GM18498 (cell line): Measurements from ENCODE around the gene LRRC46.

Experiments
- ATAC-seq: cut with Tn5 transposase; IDR thresholded peaks from one replicate; pipeline ENCODE4 v1.9.1; 2021; ENCODE audit warnings: mild to moderate bottlenecking, moderate library complexity; ENCODE audit not compliant: unreplicated experiment

LRRC46 gene

DNA sequence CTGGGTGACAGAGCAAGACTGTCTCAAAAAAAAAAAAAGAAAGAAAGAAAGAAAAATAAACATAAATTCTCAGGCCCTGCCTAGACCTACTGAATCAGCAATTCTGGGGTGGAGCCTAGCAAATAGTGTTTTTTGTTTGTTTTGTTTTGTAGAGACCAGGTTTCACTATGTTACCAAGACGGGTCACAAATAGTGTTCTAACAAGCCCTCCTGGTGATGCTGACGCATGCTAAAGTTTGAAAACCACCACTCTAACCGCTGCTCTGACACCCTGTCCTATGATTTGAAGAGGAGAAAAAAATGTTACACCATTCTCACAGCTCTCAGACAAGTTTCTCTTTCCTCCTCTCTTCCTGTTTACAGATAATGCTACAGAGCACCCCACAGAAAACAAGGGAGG is 1.6 kb upstream of the LRRC46 start:
- no peak for ATAC-seq

DNA sequence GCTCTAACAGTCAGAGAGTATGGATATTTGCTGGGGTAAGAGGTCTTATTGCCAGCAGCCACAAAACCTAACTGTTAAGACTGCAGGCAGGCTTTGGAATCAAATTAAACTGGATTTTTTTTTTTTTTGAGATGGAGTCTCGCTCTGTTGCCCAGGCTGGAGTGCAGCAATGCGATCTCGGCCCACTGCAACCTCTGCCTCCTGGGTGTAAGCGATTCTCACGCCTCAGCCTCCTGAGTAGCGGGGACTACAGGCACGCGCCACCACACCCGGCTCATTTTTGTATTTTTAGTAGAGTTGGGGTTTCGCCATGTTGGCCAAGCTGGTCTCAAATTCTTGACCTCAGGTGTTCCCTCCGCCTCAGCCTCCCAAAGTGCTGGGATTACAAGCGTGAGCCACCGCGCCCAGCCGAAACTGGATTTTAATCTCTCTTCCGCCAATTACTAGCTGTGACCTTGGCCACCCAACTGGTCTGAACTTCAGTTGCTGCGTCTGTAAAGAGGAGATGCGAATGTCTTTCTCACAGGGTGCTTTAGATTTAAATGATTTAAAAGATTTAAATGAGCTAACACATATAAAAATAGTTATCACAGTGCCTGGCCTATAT is 971 bp upstream of the LRRC46 start:
- ATAC-seq: no peak

DNA sequence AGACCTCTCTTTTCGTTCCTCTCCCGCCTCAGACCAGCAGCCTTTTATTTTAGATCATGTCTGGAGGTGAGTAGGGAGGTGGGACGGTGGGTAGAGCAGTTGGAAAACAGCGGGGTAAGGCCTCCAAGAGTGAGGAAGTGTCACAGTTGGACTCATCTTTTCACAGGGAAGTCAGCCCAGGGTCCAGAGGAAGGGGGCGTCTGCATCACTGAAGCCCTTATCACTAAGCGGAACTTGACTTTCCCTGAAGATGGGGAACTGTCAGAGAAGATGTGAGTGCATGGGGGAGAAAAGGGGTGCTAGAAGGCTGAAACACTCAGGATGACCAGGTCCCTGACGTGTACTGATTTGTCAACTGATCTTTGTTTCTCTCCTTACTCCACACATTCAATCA is 461 bp downstream of the LRRC46 start:
- ATAC-seq: no peak

DNA sequence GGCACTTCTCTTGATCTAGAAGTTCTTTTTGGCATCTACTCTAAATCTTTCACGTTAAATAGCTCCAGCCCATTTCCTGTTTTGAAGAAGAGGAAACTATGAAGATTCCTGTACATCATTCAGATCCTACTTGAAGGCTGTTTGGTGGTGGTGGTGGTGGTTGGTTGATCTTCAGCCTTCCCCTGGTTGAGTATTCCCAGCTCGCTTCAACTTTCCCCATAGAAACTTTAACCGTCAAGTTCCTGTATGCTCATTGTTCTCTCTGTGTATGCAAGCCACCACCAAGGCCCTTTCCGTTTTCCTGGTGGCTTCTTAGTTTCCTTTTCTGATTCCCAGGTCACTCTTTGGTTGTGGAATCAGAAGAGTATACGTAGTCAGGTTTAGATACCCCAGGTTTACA is 3.3 kb downstream of the LRRC46 start:
- ATAC-seq: no peak

DNA sequence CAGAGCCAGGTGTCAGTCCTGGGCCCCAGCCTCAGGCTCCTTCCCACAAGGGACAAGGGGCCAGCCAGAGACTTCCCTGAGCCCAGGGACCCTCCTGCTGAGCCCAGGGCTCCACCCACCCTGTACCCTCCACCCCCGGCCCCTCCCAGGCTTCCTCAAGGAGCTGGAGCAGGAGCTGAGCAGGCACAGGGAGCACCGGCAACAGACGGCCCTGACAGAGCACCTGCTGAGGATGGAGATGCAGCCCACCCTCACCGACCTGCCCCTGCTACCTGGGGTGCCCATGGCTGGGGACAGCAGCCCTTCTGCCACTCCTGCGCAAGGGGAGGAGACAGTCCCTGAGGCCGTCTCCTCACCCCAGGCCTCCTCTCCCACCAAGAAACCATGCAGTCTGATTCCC is 5.1 kb downstream of the LRRC46 start:
- no peak for ATAC-seq

DNA sequence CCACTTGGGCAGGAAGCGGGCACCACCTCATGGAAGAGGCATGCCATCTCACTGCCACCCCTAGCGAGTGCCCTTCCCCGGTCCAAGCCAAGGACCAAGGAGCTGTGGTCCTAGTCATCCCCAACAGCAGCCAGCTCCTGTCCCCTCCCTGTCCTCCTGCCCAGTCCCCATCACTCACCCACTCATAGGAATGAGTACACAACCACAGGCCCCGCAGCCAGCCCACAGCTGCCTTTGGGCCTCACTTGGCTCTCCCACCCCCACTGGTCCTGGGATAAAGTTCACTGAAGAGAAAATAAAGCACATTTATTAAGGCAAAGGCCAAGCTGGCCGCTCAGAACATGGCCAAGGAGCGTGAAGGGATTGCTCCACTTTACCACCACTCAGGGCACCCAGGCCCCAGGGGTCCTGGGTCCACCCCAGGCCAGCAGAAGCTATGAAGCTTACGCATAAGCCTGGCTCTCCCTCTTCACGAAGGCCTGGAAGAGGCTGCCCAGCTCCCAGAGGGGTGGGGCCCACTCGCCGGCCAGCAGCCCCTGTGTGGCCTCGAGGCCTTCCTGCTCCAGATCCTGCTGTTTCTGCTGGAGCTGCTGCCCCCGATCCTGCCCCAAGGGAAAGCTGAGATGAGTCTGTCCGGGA is 6.0 kb downstream of the LRRC46 start:
- ATAC-seq: no peak

DNA sequence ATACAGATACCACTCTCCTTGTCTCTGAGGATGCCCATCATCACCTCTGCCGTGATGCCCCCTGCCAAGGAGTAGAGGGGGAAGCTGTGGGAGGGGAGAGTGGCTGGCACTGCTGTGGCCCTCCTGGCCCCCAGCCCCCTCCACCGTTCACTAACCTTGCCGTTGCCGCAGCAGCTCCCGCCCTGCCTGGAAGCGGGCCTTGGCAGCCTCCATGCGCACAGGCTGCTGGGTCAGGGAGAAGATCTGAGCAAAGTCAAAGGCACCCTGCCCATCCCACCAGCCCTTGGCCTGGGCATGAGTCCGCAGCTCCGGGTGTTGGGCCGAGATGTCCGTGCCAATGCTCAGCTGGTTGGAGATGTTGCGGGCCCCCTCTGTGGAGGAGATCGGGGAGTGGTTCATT is 7.2 kb downstream of the LRRC46 start:
- ATAC-seq: no peak

DNA sequence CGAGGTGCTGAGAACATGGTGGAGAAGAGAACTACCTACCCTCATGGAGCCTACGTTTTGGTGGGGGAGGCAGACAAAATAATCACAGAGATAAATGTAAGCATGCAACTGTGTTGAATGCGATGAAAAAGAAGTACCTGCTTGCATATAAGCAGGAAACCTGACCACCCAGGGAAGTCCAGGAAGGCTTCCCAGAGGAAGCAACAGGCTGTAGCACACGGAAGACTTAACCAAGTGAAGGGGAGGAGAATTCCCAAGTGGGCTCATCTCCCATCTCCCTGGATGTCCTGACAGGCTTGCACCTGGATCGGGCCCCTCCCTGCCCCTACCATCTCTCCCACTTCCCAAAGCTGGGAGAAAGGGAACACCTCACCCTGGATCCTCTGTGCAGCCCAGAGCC is 7.6 kb downstream of the LRRC46 start:
- ATAC-seq: no peak

DNA sequence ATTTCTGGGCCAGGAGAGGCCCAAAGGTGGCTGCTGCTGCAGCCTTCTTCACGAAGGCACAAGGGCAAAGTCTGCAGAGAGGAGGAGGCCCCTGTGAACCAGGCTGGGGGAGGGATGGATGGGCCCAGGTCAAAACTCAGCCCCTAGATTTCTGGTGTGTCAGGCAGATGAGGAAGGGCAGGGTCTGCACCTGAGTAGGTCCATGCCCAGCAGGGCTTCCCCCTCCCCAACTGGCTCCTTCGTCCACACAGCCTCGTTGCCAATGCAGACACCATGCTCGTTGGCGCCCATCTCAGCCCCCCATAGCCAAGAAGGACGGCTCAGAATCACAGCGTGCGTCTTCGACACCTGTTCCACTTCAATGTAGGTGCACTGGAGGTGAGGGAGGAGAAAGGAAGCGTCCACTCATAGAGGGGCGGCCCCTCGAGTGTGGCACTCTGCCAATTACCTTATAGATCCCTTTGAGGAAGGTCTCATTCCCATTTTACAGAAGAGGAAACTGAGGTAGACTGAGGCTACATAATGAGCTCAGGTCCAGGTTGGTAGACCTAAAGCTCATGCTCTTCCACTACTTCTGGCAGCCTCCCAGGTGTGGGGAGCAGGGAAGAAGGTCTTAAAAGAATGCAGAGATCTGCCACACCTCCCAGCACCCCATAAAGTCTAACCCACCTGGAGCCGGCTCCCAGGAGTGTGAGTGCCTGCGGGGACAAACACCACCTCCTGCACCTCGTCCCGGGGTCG is 8.7 kb downstream of the LRRC46 start:
- ATAC-seq: no peak

DNA sequence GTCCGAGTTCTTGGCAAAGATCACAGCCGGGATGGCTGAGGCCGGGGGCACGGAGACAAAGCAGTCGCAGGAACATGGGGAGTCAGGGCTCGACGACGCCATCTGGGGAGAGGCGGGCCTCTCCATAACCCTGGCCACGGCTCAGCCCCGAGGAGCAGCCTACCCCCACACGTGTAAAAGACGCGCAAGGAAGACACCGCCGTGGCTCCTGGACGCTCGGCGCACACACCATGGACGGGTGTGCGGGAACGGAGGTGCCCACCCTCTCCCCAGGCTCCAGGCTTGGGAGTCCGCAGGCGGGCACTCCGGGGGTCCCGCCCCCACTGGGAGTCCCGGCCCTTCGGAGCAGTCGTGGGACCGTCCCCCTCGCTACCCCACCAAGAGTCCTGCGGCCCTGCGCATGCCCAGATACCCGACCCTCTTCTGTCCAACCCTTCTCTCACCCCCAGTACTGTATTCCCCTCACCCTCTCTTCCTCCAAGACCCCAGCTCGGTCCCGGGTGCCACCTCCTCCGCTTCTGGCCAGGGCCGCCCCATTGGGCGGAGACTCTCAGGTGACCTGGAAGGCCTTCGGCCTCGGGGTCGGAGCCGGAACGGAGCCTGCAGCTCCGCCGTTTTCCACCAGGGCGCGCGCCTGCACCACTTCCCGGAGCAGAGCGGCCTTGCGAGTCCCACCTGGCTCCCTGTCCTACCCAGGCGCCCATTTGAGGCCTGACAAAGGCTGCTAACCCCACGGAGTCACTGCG is 9.4 kb downstream of the LRRC46 start, which contains the start of gene SCRN2:
Gene SCRN2, minus strand, starts transcription at position 532 of the 746 bp plus-strand sequence. Its CDS starts 430 bp downstream, at position 102.
- peak; percentile 76 for ATAC-seq

DNA sequence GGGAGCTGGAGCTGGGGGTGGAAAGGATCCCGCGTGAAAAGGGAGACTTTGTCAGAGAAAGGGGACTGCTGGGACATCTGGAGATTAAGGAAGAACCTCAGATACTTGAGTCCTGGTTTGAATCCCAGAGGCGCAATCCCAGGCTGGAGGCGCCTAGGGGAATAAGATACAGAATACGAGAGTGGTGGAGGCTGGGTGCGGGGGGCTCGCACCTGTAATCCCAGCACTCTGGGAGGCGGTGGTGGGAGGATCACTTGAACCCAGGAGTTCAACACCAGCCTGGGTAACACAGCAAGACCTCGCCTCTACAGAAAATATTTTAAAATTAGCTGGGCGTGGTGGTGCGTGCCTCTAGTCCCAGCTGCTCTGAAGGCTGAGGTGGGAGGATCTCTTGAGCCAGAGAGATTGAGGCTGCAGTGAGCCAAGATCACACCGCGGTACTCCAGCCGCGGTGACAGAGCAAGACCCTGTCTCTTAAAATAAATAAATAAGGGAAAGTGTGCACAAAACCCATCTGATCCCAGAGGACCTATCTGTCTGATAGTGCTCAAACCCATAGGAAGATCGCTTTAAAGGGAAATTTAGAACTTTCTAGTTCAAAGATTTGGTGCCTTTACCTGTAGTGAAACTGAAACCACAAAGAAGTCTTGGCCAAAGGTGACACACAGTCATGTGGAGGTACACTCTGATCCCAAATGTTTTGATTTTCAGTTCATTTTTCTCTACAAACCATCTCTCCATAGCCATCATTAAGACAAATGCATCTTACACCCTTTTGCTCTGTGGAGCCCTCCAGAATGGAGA is 10.2 kb downstream of the LRRC46 start:
- no peak for ATAC-seq

DNA sequence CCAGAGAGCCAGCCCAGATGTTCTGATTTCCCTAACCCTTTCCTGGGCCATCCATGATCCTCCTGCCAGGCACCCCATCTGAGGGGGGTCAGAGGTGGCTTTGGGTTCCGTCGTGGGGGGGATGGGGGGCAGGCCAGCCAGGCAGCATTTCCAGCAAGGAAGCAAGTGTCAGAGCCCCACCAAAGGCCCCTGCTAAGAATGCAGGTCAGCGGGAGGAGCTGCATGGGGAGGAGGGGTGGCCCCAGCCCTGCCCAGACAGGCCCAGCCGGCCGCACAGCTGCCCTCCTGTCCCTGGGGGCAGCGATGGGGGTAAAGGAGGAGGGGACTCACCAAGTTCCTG is 11.9 kb downstream of the LRRC46 start:
- ATAC-seq: no peak

DNA sequence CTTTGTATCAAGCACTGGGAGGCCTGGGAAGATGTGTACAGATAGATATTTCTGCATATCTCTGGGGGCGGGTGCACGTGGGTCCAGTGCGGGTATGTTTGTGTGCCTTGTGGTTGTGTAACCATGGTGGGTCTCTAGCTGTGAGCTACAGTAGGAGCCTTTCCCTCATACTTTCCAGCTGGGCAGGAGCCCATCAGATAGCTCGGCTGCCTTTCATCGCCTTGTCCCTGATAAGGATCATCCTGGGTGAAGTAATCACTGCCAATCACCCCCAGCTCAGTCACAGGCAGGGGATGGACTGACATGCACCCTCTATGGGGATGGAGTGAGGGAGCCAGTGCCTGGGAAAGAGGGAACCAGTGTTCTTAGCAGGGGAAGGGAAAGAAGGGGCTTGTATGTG is 12.8 kb downstream of the LRRC46 start:
- ATAC-seq: no peak

DNA sequence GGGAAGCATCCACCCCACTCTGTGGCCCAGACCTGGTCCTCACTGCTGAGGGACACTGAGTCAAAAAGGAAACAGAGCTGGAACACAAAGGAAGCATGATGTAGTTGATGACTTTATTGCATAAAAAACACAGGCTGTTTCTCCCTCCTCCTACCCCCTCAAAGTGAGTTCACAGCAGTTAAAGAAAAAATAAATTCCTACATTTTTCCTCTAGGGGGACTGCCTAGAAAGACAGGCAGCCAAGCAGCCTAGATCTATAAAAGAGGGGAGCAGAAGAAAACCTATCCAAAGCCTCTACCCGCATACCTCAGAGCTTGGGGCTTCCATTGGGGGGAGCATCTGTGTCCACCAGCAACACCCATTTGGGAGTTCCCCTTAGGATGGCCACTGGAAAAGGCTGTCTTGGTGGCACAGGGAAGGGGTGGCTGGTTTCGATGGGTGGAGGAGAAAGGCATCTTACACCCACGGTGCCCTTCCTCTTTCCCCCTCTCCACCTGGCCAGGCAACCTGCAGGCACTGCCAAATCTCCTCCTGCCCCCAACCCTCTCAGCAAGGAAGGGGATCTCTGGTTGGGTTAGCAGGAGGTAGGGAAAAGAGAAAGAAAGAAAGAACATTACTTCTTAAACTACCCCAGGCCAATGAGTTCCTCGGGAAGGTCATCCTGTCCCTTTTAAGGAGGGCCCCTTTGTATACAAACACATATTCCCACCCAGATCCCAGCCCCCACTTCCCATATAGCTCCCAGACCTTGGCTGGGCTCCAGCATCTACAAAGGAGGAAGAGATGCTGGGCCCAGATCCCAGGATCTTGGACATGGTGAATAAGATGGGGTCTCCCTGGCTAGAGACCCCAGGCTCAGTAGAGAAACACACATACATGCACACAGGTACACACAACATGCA is 13.6 kb downstream of the LRRC46 start:
- no peak for ATAC-seq

DNA sequence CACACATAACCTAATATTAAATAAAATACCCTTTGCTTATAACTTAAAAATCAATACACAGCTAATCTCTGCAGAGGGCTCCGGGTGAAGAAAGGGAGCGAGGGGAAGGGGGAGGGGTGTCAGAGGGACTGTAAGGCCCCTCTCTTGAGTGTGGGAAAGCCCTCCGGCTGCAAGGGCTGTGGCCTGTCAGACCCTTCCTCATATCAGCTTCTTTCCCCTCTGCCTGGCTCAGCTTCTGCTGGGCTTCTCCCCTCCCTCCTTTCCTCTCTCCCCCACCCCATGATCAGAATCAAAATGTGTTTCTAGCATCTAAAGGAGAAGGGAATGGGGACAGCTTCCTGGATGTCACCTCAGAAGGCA is 14.2 kb downstream of the LRRC46 start:
- no peak for ATAC-seq

DNA sequence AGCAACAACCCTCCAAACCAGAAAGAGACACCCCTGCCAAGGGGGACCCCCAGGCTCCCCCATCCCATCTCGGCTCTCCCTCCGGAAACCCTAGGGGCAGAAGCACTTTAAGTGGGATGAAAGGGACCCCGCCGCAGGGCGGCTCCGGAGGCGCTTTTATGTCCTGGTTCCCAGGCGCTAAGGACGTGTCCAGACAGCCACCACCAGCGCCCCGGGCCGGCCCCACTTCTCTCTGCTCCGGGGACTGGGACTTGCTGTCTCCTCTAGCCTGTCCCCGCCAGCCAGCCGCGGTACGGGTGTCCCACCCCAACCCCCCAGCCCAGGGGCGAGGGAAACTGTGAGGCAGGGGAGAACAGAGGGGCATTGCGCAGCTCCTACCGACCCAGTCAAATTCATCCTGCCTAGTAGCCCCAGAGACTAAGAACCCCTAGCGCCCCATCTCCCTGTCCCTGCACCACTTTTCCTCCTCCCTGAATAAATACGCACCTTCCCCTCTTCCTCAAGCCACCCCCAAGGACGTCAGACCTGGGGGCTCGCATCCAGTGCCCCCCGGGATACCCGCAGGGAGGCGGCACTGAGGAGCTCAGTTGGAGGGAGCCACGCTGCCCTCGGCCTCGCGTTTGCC is 15.4 kb downstream of the LRRC46 start:
- ATAC-seq: no peak

DNA sequence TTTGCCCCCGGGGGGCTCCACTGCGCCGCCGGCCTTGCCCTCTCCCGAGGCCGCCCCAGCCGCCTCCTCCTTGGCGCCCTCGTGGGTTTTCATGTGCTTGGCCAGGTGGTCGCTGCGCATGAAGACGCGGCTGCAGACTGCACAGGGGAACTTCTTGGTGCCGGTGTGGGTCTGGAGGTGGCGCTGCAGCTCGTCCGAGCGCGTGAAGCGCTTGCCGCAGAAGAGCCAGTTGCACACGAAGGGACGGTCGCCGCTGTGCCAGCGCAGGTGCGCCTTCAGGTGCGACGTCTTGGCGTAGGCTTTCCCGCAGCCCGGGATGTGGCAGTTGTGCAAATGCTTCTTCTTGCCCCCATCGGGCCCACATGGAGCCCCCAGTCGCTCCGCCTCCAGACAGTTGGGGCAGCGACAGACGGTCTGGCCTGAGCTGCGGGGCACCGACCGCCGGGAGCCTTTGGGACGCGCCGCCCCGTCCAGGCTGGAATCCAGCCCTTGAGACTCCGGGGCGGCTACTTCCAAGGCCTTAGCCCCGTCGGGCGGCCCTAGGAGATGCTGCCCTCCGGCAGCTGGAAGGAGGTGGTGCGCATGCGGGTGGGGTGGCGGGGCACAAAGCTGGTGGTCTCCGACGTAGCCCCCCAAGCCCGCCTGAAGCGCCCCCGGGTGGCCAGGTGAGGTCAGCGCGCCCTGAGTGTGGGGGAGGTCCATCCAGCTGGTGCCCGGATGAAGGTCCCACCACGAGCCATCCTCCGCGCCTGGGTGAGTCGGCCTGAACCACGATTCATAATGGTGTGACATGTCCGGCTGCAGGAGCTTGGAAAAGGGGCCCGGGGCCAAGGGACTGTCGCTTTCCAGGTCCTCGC is 16.1 kb downstream of the LRRC46 start:
- ATAC-seq: no peak

DNA sequence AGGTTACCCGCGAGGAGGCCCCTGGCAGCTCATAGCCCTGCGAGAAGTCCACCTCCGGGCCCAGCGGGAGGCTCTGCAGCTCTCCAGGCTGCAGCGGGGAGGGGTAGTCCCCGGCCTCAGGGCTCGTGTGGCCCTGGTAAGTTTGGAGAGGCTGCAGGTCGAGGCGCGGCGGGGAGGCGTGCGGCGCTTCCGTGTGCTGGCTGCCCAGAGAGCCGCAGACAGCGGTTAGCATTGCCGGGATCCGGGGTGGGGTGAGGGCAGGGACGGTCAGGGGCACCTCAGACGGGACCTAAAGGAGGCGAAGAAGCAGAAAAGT is 16.7 kb downstream of the LRRC46 start:
- ATAC-seq: no peak

DNA sequence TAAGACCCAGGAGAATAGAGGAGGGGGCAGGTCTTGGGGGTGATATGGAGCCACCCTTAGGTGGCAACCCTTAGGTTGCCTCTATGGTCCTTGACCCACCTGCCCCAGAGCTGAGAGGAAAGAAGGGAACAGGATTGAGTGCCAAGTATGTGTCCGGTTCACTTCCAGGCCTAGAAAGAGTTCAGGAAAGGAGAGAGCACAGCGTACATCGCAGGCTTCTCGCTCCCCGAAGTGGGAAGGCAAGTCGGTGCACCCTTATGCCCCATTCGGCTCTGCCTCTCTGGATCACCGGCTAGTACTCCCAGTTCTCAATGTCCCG is 18.9 kb downstream of the LRRC46 start:
- no peak for ATAC-seq
